ENCODE results near the gene NADK2. TPM values are rescaled to one million over a fixed set of nuclear protein-coding genes. Genes with fewer than 3 reads are reported as not detected.

NADK2 gene
- total RNA-seq, 1 donor = 34.7 TPM

DNA sequence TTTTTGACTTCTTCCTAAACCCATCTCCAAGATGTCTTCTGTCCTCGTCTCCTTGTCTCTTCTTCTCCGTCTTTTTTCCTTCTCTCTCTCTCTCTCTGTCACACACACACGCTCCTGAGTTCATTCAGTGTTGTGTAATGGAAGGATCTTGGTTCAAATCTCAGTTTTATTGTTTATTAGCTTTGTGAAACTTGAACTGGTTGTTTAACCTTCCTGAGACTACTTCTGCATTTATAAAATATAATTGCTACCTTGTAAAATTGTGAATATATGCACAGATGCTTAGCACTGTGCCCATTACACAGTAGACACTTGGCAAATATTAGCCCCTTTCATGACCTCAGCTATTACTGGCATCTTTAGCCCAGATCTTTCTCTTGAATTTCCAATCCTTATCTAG is 2.4 kb upstream of the NADK2 start:
- Histone ChIP-seq H3K4me1 (ENCODE audit: insufficient read depth, low read length) (peaks cover 15% of the 10 kb centered on the region), H3K4me3 (ENCODE audit: insufficient read depth, low read length) (no peak overlapping the region), H4K20me1 (ENCODE audit: insufficient read depth, low read length) (peaks cover 5% of the 10 kb centered on the region), H3K9me3 (ENCODE audit: low read depth, low read length) (no peaks in the 10 kb centered on the region), H3K79me2 (ENCODE audit: insufficient read depth, low read length) (peaks cover 20% of the 10 kb centered on the region), H3K27me3 (ENCODE audit: insufficient read depth, low read length) (no peaks in the 10 kb centered on the region), H3K27ac (ENCODE audit: low read depth, low read length) (no peak overlapping the region), H3K36me3 (ENCODE audit: insufficient read depth, low read length) (no peaks in the 10 kb centered on the region), H3K4me2 (ENCODE audit: insufficient read depth, low read length) (no peak overlapping the region), H2AFZ (ENCODE audit: low read length) (no peak overlapping the region)
- TF ChIP-seq, protein P1, sequence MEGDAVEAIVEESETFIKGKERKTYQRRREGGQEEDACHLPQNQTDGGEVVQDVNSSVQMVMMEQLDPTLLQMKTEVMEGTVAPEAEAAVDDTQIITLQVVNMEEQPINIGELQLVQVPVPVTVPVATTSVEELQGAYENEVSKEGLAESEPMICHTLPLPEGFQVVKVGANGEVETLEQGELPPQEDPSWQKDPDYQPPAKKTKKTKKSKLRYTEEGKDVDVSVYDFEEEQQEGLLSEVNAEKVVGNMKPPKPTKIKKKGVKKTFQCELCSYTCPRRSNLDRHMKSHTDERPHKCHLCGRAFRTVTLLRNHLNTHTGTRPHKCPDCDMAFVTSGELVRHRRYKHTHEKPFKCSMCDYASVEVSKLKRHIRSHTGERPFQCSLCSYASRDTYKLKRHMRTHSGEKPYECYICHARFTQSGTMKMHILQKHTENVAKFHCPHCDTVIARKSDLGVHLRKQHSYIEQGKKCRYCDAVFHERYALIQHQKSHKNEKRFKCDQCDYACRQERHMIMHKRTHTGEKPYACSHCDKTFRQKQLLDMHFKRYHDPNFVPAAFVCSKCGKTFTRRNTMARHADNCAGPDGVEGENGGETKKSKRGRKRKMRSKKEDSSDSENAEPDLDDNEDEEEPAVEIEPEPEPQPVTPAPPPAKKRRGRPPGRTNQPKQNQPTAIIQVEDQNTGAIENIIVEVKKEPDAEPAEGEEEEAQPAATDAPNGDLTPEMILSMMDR (IDR thresholded peaks at IDR 0.05; ENCODE audit: extremely low read depth, low read depth, low read length) = no peak
- DNase-seq (ENCODE audit: insufficient read length, low spot score, missing footprints) = no peak

DNA sequence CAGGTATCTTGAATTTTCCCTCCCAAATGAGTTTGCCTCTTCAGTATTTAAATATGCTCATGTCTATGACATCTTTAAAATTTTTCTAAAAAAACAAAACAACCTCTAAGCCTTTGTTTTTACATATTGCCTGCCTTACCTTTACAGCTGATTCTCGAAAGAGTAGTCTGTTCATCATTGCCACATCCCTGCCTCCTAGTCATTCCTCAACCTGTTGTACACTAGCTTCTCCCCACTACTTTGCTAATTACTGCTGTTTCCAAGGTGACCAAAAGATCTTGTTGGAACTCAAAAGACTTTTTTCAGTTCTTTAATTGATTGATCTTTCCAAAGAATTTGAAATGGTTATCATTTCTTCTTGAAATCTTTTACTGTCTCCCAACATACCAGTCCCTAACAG is 1.9 kb upstream of the NADK2 start:
- Histone ChIP-seq H3K4me3 (ENCODE audit: insufficient read depth, low read length) (no peak overlapping the region), H3K4me1 (ENCODE audit: insufficient read depth, low read length) (peaks cover 18% of the 10 kb centered on the region), H2AFZ (ENCODE audit: low read length) (no peak overlapping the region), H3K79me2 (ENCODE audit: insufficient read depth, low read length) (peaks cover 24% of the 10 kb centered on the region), H3K27me3 (ENCODE audit: insufficient read depth, low read length) (no peaks in the 10 kb centered on the region), H3K9me3 (ENCODE audit: low read depth, low read length) (no peaks in the 10 kb centered on the region), H3K36me3 (ENCODE audit: insufficient read depth, low read length) (no peaks in the 10 kb centered on the region), H3K27ac (ENCODE audit: low read depth, low read length) (no peak overlapping the region), H3K4me2 (ENCODE audit: insufficient read depth, low read length) (no peak overlapping the region), H4K20me1 (ENCODE audit: insufficient read depth, low read length) (peaks cover 5% of the 10 kb centered on the region)
- DNase-seq (ENCODE audit: insufficient read length, low spot score, missing footprints) = no peak
- TF ChIP-seq, protein P1 (IDR thresholded peaks at IDR 0.05; ENCODE audit: extremely low read depth, low read depth, low read length) = no peak

DNA sequence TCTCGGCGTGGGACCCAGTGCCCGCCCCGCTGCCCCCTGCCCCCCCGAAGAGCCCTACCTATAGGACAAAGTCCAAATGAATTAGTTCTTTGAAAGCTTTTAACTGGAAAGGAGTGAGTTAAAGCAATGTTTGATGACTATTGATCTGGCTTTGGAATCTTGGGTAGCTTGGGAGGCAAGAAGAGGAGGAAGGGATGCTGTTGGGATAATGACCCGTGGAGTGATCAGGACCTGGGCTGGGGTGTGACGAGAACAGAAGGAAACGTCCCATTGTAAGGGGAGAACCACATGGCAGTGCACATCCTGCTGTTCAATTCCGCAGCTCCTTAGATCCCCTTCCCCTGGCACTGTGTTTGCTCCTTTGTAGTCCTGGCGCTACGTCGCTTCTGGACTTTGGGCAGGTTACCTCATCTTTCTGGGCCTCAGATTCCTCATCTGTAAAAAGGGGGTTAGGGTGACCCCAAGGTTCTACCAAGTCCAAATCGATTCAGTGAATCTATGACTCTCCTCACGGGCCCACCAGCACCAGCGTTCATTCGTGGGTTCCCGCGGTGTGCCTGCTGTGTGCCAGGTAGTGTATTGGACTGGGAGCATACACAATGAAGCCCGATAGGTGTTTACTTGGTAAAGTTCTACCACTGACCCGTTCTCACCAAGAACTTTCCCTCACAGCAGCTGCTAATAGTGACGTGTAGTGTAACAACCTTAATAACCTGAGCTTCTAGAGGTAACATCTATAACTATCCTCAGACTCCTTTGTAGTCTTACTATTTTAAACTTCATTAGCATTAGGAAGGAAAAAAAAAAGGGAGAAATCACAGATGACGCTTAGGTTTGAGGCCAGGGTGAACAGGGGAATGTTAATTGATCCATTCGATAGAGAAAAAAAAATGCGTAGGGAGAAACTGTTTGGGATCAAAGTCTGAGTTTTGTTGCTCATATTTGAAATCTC is 1.1 kb upstream of the NADK2 start:
- TF ChIP-seq, protein P1 (IDR thresholded peaks at IDR 0.05; ENCODE audit: extremely low read depth, low read depth, low read length) = no peak
- H4K20me1 ChIP-seq (ENCODE audit: insufficient read depth, low read length) = peaks cover 5% of the 10 kb centered on the region
- H3K27ac ChIP-seq (ENCODE audit: low read depth, low read length) = peak overlapping the region; percentile 88
- peak overlapping the region; percentile 86 for H3K4me3 ChIP-seq (ENCODE audit: insufficient read depth, low read length)
- no peaks in the 10 kb centered on the region for H3K9me3 ChIP-seq (ENCODE audit: low read depth, low read length)
- H3K4me2 ChIP-seq (ENCODE audit: insufficient read depth, low read length) = peak overlapping the region; percentile 87
- peaks cover 18% of the 10 kb centered on the region for H3K4me1 ChIP-seq (ENCODE audit: insufficient read depth, low read length)
- DNase-seq (ENCODE audit: insufficient read length, low spot score, missing footprints) = peak; percentile 77
- H3K27me3 ChIP-seq (ENCODE audit: insufficient read depth, low read length) = no peaks in the 10 kb centered on the region
- peak overlapping the region; percentile 62 for H2AFZ ChIP-seq (ENCODE audit: low read length)
- no peaks in the 10 kb centered on the region for H3K36me3 ChIP-seq (ENCODE audit: insufficient read depth, low read length)
- H3K79me2 ChIP-seq (ENCODE audit: insufficient read depth, low read length) = peaks cover 33% of the 10 kb centered on the region

Measured in osteoblast (primary cell).